ENCODE measurements around the gene ZNF302.

DNA sequence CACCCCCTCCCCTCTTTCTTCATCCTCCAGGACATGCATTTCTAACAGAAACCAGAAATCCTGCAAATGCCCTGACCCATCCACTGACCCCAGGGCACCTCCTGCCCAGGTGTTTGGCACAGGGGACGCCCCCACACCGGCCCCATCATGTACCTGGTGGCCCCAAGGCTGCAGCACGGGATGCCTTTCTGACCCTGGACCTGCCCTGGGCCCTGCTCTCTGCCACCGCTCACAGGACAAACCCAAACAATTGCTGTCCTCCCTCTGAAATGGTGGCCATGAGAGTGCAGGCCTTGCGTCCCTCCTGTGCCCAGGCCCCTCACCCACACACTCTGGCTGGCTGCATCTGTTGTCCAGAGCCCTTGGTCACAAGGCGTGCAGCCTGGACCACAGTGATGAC is 12.6 kb upstream of the ZNF302 start:
- TF ChIP-seq, protein P1, sequence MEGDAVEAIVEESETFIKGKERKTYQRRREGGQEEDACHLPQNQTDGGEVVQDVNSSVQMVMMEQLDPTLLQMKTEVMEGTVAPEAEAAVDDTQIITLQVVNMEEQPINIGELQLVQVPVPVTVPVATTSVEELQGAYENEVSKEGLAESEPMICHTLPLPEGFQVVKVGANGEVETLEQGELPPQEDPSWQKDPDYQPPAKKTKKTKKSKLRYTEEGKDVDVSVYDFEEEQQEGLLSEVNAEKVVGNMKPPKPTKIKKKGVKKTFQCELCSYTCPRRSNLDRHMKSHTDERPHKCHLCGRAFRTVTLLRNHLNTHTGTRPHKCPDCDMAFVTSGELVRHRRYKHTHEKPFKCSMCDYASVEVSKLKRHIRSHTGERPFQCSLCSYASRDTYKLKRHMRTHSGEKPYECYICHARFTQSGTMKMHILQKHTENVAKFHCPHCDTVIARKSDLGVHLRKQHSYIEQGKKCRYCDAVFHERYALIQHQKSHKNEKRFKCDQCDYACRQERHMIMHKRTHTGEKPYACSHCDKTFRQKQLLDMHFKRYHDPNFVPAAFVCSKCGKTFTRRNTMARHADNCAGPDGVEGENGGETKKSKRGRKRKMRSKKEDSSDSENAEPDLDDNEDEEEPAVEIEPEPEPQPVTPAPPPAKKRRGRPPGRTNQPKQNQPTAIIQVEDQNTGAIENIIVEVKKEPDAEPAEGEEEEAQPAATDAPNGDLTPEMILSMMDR (IDR thresholded peaks at IDR 0.05), result no peak
- TF ChIP-seq TCF7L2 (IDR thresholded peaks at IDR 0.05; ENCODE audit: low read depth, low read length) (no peak), POLR2AphosphoS5 (IDR thresholded peaks at IDR 0.05; ENCODE audit: low read depth, low read length) (no peak), SIN3A (IDR thresholded peaks at IDR 0.05; ENCODE audit: borderline replicate concordance, insufficient read depth, low read depth, low read length) (no peak)
- TF ChIP-seq, protein P2, sequence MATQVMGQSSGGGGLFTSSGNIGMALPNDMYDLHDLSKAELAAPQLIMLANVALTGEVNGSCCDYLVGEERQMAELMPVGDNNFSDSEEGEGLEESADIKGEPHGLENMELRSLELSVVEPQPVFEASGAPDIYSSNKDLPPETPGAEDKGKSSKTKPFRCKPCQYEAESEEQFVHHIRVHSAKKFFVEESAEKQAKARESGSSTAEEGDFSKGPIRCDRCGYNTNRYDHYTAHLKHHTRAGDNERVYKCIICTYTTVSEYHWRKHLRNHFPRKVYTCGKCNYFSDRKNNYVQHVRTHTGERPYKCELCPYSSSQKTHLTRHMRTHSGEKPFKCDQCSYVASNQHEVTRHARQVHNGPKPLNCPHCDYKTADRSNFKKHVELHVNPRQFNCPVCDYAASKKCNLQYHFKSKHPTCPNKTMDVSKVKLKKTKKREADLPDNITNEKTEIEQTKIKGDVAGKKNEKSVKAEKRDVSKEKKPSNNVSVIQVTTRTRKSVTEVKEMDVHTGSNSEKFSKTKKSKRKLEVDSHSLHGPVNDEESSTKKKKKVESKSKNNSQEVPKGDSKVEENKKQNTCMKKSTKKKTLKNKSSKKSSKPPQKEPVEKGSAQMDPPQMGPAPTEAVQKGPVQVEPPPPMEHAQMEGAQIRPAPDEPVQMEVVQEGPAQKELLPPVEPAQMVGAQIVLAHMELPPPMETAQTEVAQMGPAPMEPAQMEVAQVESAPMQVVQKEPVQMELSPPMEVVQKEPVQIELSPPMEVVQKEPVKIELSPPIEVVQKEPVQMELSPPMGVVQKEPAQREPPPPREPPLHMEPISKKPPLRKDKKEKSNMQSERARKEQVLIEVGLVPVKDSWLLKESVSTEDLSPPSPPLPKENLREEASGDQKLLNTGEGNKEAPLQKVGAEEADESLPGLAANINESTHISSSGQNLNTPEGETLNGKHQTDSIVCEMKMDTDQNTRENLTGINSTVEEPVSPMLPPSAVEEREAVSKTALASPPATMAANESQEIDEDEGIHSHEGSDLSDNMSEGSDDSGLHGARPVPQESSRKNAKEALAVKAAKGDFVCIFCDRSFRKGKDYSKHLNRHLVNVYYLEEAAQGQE (IDR thresholded peaks at IDR 0.05; ENCODE audit: insufficient read depth in 1 of 2, low read depth in 2 of 2, low read length in 1 of 2), result no peak

Measured in Panc1 (cell line).